ENCODE measurements around the gene NUP85.
A peak's percentile ranks its signal among the peaks of the same experiment; 100 is the strongest.
"Not testable (repeated sequence)": the region's sequence is repeated elsewhere in the genome, so short reads cannot be mapped to it uniquely, and the experiment has no call there.

Gene NUP85

DNA sequence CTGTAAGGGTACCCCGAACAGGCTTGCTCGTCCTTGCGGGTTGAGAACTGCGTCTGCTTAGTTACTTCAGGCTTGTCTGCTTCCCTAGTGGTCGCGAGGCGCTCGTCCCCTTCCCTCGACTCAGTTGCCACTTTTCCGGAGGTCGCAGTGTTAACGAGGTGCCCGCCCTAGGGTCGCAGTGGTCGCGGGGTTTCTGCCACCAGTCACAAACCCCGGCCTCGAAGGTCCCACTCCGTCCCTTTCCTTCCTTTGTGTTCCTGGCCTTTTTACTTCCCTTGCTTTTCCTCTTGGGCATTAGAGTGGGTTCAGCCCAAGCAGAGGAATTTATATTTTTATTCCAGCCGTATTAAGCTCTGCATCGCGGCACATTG lies 299 bp downstream of the NUP85 start:
- peak; percentile 40 for DNase-seq

GRCh38 chr17:75207050-75207407 lies 1.6 kb downstream of the NUP85 start:
- DNase-seq: not testable (repeated sequence)

GRCh38 chr17:75207760-75208159 lies 2.3 kb downstream of the NUP85 start:
- no peak for DNase-seq

- no peak for DNase-seq
These were observed 2.7 kb downstream of the NUP85 start for GRCh38 chr17:75208161-75208560.

GRCh38 chr17:75209061-75209460 lies 3.6 kb downstream of the NUP85 start:
- no peak for DNase-seq

- no peak for DNase-seq
These were observed 12.7 kb downstream of the NUP85 start for GRCh38 chr17:75218131-75218530.

GRCh38 chr17:75219815-75220214 lies 14.3 kb downstream of the NUP85 start:
- no peak for DNase-seq

DNA sequence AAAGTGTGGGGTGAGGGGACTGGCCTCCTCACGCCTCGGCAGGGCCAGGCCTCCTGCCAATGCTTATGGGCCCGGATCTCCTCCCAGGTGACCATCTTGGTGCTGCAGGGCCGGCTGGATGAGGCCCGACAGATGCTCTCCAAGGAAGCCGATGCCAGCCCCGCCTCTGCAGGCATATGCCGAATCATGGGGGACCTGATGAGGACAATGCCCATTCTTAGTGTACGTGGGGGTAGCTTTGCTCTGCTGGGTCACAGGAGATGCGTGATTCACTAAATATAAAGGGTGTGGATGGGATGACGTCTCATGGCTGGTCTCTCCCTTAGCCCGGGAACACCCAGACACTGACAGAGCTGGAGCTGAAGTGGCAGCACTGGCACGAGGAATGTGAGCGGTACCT lies 19.5 kb downstream of the NUP85 start:
- DNase-seq: no peak

DNA sequence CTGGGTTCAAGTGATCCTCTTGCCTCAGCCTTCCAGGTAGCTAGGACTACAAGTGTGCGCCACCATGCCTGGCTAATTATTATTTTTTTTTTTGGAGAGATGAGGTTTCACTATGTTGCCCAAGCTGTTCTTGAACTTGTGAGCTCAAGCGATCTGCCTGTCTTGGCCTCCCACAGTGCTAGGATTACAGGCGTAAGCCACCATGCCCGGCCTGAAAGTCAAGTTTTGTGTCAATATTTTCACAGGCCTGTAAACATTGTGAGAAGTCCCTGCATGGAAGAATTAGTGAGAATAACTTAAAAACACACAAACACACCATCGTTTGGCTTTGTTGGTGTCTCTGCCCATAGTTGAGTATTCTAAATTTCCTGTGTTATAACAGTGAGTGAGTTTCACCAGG lies 22.2 kb downstream of the NUP85 start:
- no peak for DNase-seq

DNA sequence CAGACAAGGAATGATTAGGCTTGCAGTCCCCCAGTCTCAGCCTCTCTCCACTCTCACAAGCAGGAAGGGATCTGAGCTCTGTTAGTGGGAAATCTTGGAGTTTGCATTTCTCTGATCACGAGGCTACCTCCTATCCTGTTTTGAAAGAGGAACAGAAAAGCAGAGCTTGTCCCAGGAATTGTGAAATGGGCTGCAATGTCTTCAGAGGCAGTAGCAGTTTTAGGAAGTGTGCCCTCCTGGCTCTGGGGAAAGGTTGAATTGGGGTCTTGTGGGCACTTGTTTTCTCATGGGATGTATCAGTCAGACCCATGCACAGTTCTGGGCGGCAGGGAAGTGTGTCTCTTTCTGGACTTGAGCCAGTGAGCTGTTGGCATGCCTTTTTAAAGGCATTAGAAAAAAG lies 22.8 kb downstream of the NUP85 start:
- DNase-seq: no peak

DNA sequence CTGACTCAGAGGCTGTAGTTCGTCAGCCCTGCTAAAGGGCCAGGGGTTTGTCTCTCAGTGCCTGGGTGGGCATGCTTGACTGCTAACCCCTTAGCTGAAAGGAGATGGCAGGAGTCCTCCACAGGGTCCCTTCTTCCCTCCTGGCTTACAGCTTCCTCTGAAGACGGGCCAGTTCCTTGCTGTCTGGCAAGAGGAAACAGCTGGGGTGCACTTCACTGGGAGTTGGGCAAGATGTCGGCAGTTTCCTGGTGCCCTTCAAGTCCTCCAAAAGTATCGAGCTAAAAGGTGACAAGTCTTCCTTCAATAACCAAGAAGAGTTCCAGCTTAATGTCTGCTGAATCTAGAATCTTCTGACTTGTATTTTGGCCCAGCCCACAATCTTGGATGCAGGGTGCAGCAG lies 23.4 kb downstream of the NUP85 start:
- DNase-seq: no peak

DNA sequence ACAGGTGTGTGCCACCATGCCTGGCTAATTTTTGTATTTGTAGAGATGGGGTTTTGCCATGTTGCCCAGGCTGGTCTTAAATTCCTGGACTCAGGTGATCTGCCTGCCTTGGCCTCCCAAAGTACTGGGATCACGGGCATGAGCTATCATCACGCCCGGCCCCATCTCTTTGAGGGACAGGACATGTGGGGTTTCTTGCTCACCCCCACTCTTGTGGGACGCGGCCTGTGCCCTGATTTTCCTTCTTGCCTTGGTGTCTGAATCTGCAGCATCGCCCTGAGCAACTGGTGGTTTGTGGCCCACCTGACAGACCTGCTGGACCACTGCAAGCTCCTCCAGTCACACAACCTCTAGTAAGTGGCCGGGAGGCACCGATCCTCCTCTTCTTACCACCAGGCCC lies 25.6 kb downstream of the NUP85 start:
- no peak for DNase-seq

DNA sequence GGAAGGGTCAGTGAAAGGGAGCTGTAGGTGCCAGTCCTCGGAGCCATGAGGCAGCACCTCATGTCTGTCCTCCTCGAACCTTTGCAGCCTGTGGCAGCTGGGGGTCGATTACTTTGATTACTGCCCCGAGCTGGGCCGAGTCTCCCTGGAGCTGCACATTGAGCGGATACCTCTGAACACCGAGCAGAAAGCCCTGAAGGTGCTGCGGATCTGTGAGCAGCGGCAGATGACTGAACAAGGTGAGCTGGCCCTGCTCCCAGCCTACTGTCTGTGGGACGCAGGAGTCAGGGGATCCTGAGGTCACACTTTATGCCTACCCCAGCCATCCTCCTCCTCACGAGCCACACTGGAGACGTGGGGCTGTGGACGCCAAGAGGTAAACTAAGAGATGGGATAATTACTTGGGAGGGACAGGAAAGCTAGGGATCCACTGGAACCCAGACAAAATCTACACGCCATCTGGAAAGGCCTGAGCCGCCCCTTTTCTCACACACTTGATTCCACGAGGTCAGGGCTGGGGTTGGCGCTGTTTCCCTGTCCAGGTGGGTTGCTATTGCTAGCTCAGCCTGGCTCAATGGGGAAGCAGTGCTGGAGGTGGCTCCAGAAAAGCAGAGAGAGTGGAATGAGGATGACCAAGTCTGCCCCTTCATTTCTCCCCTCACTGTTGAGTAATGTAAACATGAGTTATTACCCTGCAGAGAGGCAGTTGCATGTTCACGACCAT lies 26.4 kb downstream of the NUP85 start:
- no peak for DNase-seq

- DNase-seq: no peak
These were observed 27.3 kb downstream of the NUP85 start for GRCh38 chr17:75232786-75233185.

DNA sequence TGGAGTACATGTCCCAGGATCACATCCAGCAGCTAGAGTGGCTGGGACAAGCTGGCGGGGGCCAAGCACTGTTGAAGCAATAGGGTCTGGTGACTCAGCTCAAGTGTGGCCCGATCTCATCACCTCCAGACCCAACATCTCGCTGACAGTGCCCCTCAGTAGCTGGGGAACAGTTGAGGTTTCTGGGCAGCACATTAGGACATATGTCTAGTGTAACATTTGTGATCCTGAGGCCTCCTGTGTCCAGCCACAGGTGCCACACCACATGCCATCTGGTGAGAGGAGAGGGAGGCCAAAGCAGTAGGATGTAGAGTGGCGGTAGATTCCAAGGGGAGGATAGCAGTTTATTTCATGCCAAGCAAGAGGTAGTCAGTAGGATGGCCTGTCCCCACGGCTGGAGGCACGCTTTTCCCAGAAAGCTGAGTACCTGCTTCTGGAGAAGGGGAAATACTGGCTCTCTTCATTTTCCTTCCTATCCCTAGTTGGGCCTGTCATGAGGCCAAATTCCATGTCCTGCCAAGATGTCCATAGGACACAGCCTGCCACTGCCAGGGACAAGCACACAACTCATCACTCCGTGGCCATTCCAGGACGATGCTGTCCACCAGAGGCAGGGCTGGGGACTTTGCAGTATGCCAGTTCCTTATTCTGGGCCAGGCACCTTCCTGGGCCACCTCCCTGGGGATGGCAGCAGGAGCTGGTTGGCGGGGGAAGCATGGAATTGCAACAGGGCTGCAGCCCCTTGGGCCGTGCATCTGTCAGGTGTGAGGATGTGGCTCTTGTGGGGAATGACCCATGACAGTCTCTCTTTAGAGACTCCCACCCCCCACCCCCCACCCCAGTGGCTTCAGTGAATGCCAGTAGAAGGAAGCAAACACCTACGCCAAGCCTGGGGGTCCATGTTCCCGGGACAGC lies 31.9 kb downstream of the NUP85 start:
- peak; percentile 4 for DNase-seq

GRCh38 chr17:75238020-75238580 lies 32.6 kb downstream of the NUP85 start:
- no peak for DNase-seq

- DNase-seq: peak; percentile 54
These were observed 33.3 kb downstream of the NUP85 start for GRCh38 chr17:75238684-75239191.

- no peak for DNase-seq
These were observed 33.7 kb downstream of the NUP85 start for GRCh38 chr17:75239214-75239613.

- no peak for DNase-seq
These were observed 34.4 kb downstream of the NUP85 start for GRCh38 chr17:75239778-75240393.

- DNase-seq: peak; percentile 21
These were observed 35.1 kb downstream of the NUP85 start for GRCh38 chr17:75240394-75241142.

GRCh38 chr17:75241143-75241430 lies 35.6 kb downstream of the NUP85 start:
- no peak for DNase-seq

- no peak for DNase-seq
These were observed 36.0 kb downstream of the NUP85 start for GRCh38 chr17:75241502-75241901.

DNA sequence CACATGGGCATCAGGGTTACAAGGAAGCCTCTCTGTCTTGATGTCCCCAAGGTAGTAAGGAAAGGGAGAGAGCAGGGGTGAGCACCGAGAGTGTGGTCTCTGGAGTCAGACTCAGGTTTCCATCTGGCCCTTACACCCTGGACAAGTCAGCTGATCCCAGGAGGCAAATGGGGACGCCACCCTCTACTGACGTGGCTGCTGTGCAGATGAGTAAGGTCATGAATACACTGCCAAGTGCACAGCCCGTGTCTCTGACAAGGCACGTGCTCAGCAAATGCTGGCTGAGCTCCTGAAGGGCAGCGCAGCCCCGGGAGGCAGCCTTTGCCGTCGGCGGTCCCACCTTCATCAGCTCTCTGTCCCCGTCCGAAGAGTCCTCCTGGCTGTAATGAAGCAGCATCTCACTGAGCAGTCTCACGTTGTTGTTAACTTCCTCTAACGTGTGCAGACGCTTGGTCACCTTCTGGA lies 36.5 kb downstream of the NUP85 start:
- no peak for DNase-seq

Measured in NCI-H2171 treated with DMSO at 0.1 percent for 48 hours (cell line).